Hematopoietic multipotent progenitor cell treated with erythropoietin and hydrocortisone succinate and interleukin-3 and kit ligand, for 6 days (in vitro differentiated cells): Measurements from ENCODE around the gene PPP2R2C.

Source experiments
- DNase-seq: peaks from one replicate; pipeline ENCODE4 v3.0.0-alpha.2; 2015

PPP2R2C gene

GRCh38 chr4:6421397-6421796 lies 51.0 kb downstream of the PPP2R2C start:
- no peak for DNase-seq

GRCh38 chr4:6420972-6421371 lies 51.4 kb downstream of the PPP2R2C start:
- DNase-seq: no peak

- no peak for DNase-seq
These were observed 52.4 kb downstream of the PPP2R2C start for GRCh38 chr4:6420036-6420435.

- no peak for DNase-seq
These were observed 52.9 kb downstream of the PPP2R2C start for GRCh38 chr4:6419452-6420028.

GRCh38 chr4:6418193-6418755 lies 54.1 kb downstream of the PPP2R2C start:
- DNase-seq: no peak

GRCh38 chr4:6417516-6418050 lies 54.8 kb downstream of the PPP2R2C start:
- DNase-seq: no peak

GRCh38 chr4:6416518-6417286 lies 55.7 kb downstream of the PPP2R2C start:
- DNase-seq: no peak

GRCh38 chr4:6415031-6415705 lies 57.2 kb downstream of the PPP2R2C start:
- no peak for DNase-seq

GRCh38 chr4:6414578-6414977 lies 57.8 kb downstream of the PPP2R2C start:
- DNase-seq: no peak

- DNase-seq: no peak
These were observed 61.8 kb downstream of the PPP2R2C start for GRCh38 chr4:6410664-6411063.

- DNase-seq: no peak
These were observed 62.3 kb downstream of the PPP2R2C start for GRCh38 chr4:6410068-6410467.

GRCh38 chr4:6409381-6409780 lies 63.0 kb downstream of the PPP2R2C start:
- no peak for DNase-seq

- DNase-seq: no peak
These were observed 64.2 kb downstream of the PPP2R2C start for GRCh38 chr4:6408263-6408662.

GRCh38 chr4:6405397-6405706 lies 67.1 kb downstream of the PPP2R2C start:
- DNase-seq: no peak

GRCh38 chr4:6404611-6405396 lies 67.6 kb downstream of the PPP2R2C start:
- DNase-seq: no peak

GRCh38 chr4:6403400-6403685 lies 69.1 kb downstream of the PPP2R2C start:
- no peak for DNase-seq

- peak; percentile 18 for DNase-seq
These were observed 69.6 kb downstream of the PPP2R2C start for GRCh38 chr4:6402566-6403399.

- DNase-seq: no peak
These were observed 70.6 kb downstream of the PPP2R2C start for GRCh38 chr4:6401797-6402196.

GRCh38 chr4:6396696-6397236 lies 75.6 kb downstream of the PPP2R2C start:
- no peak for DNase-seq

- no peak for DNase-seq
These were observed 76.8 kb downstream of the PPP2R2C start for GRCh38 chr4:6395466-6396228.

GRCh38 chr4:6394671-6395081 lies 77.7 kb downstream of the PPP2R2C start:
- DNase-seq: no peak
